ENCODE data around the gene MCRIP2.
A peak's percentile ranks its signal among the peaks of the same experiment; 100 is the strongest.

MCRIP2 gene

DNA sequence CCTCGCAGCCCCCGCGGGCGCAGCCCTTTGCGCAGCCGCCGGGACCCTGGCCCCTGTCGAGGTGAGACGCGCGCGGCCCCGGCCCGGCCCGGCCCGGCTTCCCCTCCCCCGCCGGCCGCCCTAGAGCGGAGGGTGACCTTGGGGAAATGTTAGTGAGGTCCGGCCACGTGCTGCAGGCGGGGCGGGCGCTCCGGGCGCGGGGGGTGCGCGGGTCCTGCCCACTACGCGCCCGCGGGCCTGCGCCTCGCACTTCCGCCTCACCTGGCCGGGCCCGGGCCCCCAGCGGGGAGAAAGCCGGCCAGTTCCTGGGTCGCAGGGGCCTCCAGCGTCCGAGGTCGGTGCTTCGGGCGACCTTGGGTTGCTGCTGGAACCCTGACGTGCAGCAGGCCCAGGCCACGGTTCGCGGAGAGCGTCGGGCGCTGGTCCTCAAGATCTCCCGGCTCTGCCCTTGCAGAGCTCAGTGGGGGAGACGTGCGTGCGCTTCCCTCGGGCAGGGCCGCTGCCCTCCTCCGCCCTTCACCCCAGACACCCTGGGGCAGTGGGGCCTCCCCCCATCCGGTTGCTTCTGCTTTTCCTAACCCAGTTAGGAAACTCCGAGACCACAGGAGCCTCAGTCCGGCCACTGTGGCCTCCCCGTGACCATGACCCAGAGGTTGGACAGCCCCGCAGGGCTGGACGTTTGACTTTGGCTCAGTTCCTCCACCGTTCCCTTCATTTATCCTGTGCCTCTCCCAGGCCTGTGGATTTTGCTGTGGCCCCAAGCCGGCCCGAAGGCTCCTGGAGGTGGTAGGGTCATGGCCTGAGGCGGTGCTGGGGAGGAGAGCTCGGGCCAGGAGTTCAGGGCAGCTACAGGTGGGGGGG lies 791 bp downstream of the MCRIP2 start:
- TF ChIP-seq CTCF (IDR thresholded peaks at IDR 0.05): no peak

DNA sequence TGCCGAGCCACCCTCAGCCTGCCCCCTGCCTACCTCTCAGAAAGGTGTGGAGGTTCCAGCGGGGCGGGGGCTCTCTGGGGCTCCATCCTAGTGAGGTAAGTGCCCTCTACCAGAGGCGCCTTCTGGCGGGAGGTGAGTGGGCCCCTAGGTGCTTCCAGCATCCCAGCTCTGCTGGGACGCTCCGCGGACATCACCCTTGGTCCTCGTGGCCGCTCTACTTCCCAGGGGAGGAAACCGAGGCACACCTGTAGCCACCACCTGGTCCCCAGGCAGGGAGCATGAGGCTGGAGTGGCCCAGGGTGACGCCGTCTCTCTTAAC lies 1.4 kb downstream of the MCRIP2 start:
- no peak for TF ChIP-seq CTCF (IDR thresholded peaks at IDR 0.05)

- no peak for TF ChIP-seq CTCF (IDR thresholded peaks at IDR 0.05)
Measured at GRCh38 chr16:644556-644955, 2.9 kb downstream of the MCRIP2 start.

DNA sequence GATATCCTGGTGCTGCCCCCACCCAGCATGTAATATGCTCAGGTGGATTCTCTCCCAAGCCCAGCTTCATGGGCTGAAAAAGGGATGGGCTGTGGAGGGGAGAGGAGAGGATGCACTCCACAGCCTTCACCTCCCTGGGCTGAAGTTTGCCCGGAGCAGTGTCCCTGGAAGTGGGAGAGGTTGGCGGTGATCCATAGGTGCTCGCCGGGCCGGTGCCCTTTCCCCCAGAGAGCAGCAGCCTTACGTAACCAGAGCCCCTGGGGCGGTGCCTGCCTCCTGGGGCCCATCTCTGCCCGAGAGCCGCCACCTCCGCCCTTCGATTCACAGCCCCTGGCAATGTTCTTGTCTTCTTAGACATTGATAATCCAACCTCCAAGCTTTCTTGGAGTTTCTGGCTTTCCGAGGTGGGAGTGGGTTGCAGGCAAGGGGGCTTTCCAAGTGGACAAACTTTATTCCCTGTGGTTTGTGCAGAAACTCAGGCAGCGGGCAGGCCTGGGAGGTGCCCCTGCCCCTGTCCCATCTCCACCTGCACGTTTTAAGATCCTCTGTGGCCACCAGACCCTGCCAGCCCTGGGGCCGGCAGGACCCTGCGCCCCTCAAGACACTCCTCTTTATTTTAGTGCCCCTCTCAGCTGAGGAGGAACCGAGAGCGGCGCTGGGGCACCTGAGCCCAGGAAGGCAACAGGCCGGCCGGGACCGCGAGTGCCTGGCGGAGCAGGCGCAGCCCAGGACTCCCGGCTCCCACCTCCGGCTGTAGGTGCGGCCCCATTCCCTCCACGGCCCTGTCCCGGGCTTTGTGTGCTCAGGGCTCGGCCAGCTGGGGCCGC lies 4.4 kb downstream of the MCRIP2 start:
- TF ChIP-seq CTCF (IDR thresholded peaks at IDR 0.05): no peak

DNA sequence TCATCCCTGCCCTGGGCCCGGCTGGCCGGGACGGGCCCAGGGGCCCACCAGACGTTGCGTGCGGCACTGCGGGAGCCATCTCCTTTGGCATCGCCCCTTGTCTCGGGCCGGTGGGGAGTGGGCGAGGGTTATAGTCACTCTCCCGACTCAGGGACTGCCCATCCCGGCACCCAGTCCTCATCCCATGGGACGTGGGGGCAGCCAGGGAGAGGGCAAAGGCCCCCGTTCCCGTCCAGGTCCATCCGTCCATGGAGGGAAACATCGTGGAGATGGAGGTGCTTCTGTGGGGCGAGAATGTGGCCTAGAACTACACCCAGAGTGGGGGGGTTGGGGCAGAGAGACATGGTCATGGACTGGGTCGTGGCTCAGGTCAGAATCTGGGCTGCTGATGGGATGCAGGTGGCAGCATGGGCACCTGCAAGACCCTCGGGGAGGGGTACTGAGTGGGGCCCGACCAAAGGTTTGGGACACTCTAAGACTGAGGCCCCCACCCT lies 5.1 kb downstream of the MCRIP2 start:
- no peak for TF ChIP-seq CTCF (IDR thresholded peaks at IDR 0.05)

DNA sequence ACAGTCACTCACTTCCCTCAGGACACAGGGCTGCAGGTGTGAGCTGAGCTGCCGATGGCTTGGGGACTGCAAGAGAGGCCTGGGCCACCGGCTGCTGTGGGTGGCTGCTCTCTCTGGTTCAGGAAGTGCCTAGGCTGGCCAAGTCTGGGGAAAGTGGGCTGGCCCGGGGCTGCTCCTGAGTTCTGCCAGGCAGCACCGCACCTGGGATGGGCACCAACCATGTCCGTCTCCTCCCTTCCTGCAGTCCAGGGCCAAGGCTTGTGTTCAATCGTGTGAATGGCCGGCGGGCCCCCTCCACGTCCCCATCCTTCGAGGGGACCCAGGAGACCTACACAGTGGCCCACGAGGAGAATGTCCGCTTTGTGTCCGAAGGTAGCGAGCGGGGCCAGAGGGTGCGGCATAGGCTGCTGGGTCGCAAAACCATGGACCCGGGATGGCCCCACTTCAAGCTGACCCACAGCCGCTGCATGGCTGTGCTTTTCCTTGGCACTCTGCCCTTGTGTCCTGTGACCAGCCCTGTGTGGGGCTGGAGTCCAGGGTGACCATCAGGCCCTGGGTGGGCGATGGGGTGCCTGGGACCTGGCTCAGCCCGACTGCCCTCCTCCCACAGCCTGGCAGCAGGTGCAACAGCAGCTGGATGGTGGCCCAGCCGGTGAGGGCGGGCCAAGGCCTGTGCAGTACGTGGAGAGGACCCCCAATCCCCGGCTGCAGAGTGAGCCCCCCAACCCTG lies 5.7 kb downstream of the MCRIP2 start:
- no peak for TF ChIP-seq CTCF (IDR thresholded peaks at IDR 0.05)

DNA sequence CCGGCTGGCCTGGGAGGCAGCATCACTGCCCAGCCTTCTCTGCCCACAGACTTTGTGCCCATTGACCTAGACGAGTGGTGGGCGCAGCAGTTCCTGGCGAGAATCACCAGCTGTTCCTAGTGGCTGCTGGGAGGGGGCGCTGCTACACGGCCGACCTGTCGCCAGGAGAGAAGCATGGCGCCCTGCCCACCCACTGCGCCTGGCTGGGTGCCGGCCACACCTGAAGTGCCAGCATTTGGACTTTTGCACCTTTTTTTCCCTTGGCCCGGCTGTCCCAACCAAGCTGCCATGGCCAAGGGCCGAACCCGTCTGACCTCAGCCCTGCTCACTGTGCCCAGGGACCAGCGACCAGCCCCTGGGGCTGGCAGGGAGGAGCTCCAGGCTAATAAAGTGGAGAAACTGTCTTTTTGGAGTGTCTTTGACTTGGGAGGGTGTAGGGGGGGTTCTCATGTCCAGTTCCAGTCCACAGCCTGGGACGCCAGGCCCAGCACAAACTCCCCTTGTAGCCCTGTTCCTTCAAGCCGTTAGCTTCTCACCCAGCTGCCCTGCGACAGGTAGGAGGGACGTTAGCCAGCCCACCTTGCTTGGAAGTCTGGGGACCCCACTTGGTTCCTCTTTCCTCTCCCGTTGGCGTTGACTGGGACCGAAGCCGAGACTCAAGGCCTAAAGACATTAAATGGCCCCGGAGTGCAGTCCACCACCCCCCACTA lies 6.6 kb downstream of the MCRIP2 start:
- TF ChIP-seq CTCF (IDR thresholded peaks at IDR 0.05): peak; percentile 86

All from LNCAP (cell line).